Measurements from ENCODE around the gene TAS1R3. TPM values are rescaled to one million over a fixed set of nuclear protein-coding genes. Genes with fewer than 3 reads are reported as not detected.

TAS1R3 gene
- total RNA-seq, 4 donors from 2014 or later = 0.38 to 1.4 (median 0.79) TPM

DNA sequence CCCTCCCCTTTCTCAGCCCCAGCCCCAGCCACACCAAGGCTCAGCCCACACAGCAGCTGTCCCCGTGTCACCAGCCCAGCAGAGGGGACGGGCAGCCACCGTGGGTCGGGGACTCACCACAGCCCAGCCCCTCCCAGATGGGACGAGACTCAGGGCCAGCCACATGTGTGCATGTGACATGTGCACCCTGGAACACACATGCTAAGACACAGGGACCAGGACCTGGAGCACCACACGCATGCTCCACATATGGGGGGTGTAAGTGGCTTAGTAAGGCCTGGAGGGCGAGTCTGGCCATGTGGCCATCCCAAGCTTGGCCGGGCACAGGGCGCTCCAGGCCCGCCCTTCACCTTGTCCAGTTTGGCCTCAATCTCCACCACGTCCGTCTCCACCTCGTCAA lies 27.3 kb upstream of the TAS1R3 start:
- TF ChIP-seq POLR2A (IDR thresholded peaks at IDR 0.05) = no peak
- TF ChIP-seq, protein P1, sequence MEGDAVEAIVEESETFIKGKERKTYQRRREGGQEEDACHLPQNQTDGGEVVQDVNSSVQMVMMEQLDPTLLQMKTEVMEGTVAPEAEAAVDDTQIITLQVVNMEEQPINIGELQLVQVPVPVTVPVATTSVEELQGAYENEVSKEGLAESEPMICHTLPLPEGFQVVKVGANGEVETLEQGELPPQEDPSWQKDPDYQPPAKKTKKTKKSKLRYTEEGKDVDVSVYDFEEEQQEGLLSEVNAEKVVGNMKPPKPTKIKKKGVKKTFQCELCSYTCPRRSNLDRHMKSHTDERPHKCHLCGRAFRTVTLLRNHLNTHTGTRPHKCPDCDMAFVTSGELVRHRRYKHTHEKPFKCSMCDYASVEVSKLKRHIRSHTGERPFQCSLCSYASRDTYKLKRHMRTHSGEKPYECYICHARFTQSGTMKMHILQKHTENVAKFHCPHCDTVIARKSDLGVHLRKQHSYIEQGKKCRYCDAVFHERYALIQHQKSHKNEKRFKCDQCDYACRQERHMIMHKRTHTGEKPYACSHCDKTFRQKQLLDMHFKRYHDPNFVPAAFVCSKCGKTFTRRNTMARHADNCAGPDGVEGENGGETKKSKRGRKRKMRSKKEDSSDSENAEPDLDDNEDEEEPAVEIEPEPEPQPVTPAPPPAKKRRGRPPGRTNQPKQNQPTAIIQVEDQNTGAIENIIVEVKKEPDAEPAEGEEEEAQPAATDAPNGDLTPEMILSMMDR (IDR thresholded peaks at IDR 0.05) = no peak
- no peak overlapping the region for H3K4me3 ChIP-seq (ENCODE audit: low read depth, poor library complexity, severe bottlenecking)
- 31 to 57% methylated on average over 5 to 13 of the region's 13 CpGs for WGBS, 2 donors
- intact Hi-C loops (cut with DNase I; ENCODE audit: low total_unique reads) = no loop called here
- no peak for DNase-seq (ENCODE audit: low spot score in 2 of 2)

DNA sequence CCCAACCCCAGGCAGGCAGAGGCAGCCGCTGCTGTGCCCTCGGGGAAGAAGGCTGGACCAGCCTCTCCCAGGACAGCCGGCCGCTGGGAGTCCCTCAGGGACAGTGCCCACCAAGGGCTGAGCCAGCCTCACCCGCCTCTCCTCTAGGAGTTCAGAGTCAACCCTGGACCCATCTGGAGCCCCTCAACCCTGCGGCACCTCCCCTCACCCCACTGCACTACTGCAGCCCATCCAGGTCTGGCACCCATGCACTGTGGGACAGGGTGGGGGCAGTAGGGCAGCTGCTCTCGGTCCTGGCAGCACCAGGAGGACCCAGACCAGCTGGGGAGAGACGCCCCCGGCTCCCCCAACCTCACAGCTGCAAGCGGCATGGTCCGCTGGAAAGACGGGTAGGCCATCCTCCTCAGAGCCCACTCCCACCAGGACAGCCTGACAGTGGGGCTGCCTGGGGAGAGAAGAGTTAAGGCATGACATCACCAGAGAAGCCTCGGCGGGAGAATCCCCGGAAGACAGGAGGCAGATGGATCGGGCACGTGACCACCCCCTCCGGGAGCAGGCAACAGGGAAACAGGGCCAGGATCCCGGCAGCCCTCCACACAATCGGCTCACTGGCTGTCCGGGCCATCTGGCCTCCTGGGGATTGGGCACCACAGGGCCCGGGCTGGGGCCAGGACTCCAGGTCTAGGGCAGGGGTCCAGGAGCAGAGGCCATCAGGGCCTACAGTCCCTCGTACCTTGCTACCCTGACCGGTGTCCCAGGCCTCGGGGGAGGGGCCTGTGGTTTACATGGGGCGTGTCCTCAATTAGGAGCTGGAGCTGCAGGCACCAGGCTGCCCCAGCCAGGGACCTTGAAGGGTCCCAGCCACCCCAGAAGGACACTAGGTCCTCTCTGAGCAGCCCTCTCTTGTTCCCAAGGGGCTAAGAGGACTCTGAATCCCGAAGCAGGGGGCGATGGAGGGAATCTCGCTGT lies 26.5 kb upstream of the TAS1R3 start:
- intact Hi-C loops (cut with DNase I; ENCODE audit: low total_unique reads) = no loop called here
- peak; percentile 81 to 96 for DNase-seq (ENCODE audit: low spot score in 2 of 2)
- H3K4me3 ChIP-seq (ENCODE audit: low read depth, poor library complexity, severe bottlenecking) = no peak overlapping the region
- WGBS, 2 donors = 16 to 17% methylated on average over 20 to 23 of the region's 29 CpGs
- TF ChIP-seq, protein P1 (IDR thresholded peaks at IDR 0.05) = no peak
- TF ChIP-seq POLR2A (IDR thresholded peaks at IDR 0.05) = no peak

DNA sequence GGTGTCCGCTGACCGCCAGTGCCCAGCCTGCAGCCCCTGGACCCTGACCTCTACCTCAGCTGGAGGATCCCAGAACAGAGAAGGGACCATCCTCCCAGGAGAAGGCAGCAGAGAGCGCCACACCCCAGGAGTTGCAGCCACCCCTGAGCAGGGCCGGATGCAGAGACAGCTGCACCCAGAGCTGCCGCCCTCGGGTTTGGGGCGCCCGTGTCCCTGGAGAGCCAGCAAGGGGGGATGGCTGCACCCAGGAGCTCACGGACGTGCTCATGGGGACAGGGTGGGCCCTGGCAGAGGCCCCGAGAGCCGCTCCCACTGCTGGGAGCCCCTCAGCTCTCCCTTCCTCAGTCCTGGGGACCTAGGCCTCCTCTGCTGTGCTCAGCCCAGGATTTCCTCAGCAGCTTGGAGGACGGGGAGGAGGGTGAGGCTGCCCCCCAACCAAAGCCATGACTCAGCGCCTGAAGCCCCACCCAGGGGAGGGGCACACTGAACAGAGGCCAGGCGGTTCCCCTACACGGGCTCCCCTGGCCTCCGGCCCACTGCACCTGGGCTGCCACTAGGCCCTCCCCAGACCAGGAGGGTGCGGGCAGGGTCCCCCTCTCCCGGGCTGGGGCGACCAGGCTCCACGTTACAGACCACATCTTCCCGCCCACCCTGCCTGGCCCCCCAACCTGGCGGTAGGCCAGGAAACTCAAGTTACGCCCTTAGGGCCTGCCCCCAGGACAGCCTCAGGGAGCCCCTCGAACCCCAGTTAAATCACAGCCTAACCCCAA lies 25.6 kb upstream of the TAS1R3 start:
- WGBS, 2 donors = 3 to 5% methylated on average over 9 of the region's 25 CpGs
- peak; percentile 81 to 97 for DNase-seq (ENCODE audit: low spot score in 2 of 2)
- intact Hi-C loops (cut with DNase I; ENCODE audit: low total_unique reads) = no loop called here
- TF ChIP-seq POLR2A (IDR thresholded peaks at IDR 0.05) = no peak
- TF ChIP-seq, protein P1 (IDR thresholded peaks at IDR 0.05) = no peak
- H3K4me3 ChIP-seq (ENCODE audit: low read depth, poor library complexity, severe bottlenecking) = no peak overlapping the region

DNA sequence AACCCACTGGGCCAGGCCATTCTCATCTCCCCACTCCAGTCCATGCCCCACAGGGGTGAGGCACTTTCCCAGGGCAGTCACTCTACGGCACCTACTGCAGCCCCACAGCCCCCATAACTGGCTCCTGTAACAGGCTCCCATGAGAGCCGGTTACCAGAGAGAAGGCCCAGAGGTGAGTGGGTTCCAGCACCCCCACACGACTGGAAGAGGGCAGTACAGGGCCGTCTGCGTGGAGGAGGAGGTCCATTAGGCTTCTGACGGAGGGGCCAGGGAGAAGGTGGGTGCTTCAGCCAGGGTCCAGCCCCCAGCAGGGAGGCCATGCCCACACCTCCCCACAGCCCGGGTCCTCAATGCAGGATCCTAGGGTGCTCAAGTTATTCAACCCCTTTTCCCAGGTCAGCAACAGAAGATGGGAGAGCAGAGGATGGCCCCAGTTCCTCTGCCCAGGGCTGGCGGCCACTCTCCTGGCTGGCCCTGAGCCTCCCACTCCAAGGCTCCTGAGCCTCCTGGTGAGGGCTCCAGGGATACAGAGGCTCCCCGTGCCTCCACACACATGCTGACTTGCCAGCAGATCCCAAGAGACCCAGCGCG lies 24.9 kb upstream of the TAS1R3 start:
- DNase-seq (ENCODE audit: low spot score in 2 of 2) = no peak
- intact Hi-C loops (cut with DNase I; ENCODE audit: low total_unique reads) = no loop called here
- TF ChIP-seq, protein P1 (IDR thresholded peaks at IDR 0.05) = no peak
- no peak for TF ChIP-seq POLR2A (IDR thresholded peaks at IDR 0.05)
- H3K4me3 ChIP-seq (ENCODE audit: low read depth, poor library complexity, severe bottlenecking) = no peak overlapping the region
- WGBS, 2 donors = 11 to 18% methylated on average over 9 to 10 of the region's 11 CpGs

DNA sequence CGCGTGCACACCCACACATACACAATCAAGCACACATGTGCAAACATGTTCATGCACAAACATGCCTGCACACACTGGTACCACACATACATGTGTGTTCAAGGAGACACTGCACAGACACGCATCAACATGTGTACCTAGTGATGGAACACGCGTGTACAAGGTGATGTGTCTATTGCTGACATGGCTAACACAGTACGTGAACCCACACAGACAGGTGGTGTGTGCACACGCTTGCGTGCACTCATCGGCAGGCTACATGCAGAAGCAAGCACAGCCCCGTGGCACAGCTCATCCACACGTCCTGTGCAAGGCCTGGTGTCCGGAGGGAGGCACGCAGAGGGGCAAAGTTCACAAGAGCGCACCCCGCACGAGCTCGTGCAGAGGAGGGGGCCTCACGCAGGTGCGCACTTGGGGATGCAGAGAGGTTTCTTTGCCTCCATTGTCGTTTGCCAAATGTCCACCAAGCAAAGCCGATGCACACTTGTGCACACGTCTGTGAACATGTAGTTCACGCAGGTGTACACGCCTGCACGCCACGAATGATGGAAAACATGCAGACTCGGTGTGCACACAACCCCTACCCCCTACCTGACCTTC lies 24.3 kb upstream of the TAS1R3 start:
- TF ChIP-seq POLR2A (IDR thresholded peaks at IDR 0.05) = no peak
- TF ChIP-seq, protein P1 (IDR thresholded peaks at IDR 0.05) = no peak
- intact Hi-C loops (cut with DNase I; ENCODE audit: low total_unique reads) = no loop called here
- no peak for DNase-seq (ENCODE audit: low spot score in 2 of 2)
- 14 to 33% methylated on average over 19 to 26 of the region's 27 CpGs for WGBS, 2 donors
- H3K4me3 ChIP-seq (ENCODE audit: low read depth, poor library complexity, severe bottlenecking) = peak overlapping the region; percentile 45

Data from lower leg skin (tissue), 4 donors.